IMR-90 (cell line): ENCODE data around the gene TACC2. TPM values are rescaled to one million over a fixed set of nuclear protein-coding genes. Genes with fewer than 3 reads are reported as not detected.

Source experiments
- ATAC-seq: fragments of 200-7000 bp; cut with Tn5 transposase; 2 replicates; pipeline ENCODE4 v1.9.1; 2020; ENCODE audit warnings: low read depth, mild to moderate bottlenecking, moderate library complexity
- BruUV-seq: library from RNA; stranded (reverse); fragments of 400-500 nt; replicated peaks from 2 replicates; lab custom pipeline; 2021; lab: Mats Ljungman, UMichigan
- CTCF ChIA-PET: fragments of 300-600 bp; formaldehyde crosslinking; extraction: SDS; loops from one replicate; lab custom pipeline; 2021; ENCODE audit warnings: antibody characterized with exemption; lab: Yijun Ruan, JAX
- POLR2A ChIA-PET: fragments of 300-600 bp; sonication (Branson Sonifier 250); formaldehyde crosslinking; loops from one replicate; lab custom pipeline; 2022; ENCODE audit warnings: antibody characterized with exemption; ENCODE audit not compliant: unreplicated experiment; lab: Charles Lee
- DNase-seq: peaks from one replicate; pipeline ENCODE4 v3.0.0; 2013
- H2AFZ ChIP-seq: replicated peaks from 2 replicates; pipeline ENCODE3; 2013; ENCODE audit warnings: low read length, mild to moderate bottlenecking; ENCODE audit not compliant: poor library complexity
- H2AK5ac ChIP-seq: 2 replicates; pipeline ENCODE4 v1.6.1; 2013; ENCODE audit warnings: low read depth, low read length, inconsistent platforms
- H2AK9ac ChIP-seq: replicated peaks from 2 replicates; pipeline ENCODE3; 2013; ENCODE audit warnings: mild to moderate bottlenecking, low read depth, low read length, moderate library complexity; ENCODE audit not compliant: poor library complexity
- H2BK120ac ChIP-seq: 2 replicates; pipeline ENCODE4 v1.6.1; 2013; ENCODE audit warnings: low read depth, low read length, inconsistent platforms
- H2BK15ac ChIP-seq: 3 replicates; pipeline ENCODE4 v1.6.1; 2013; ENCODE audit warnings: low read depth, low read length, inconsistent platforms
- H2BK20ac ChIP-seq: 2 replicates; pipeline ENCODE4 v1.6.1; 2013; ENCODE audit warnings: low read depth, mild to moderate bottlenecking, inconsistent platforms, low read length, moderate library complexity
- H2BK5ac ChIP-seq: 2 replicates; pipeline ENCODE4 v1.6.1; 2013; ENCODE audit warnings: mild to moderate bottlenecking, low read depth, low read length, inconsistent platforms; ENCODE audit not compliant: poor library complexity, severe bottlenecking
- H3K14ac ChIP-seq: replicated peaks from 2 replicates; pipeline ENCODE4 v1.6.1; 2013; ENCODE audit warnings: low read depth, low read length, inconsistent platforms
- H3K18ac ChIP-seq: 2 replicates; pipeline ENCODE4 v1.6.1; 2013; ENCODE audit warnings: low read depth, low read length, control low read depth
- H3K23ac ChIP-seq: 2 replicates; pipeline ENCODE4 v1.6.1; 2013; ENCODE audit warnings: low read depth, low read length, inconsistent platforms
- H3K27ac ChIP-seq: 2 replicates; pipeline ENCODE4 v1.5.1; 2013; ENCODE audit warnings: mild to moderate bottlenecking, control low read depth, low read length; ENCODE audit not compliant: insufficient read depth
- H3K27me3 ChIP-seq: 2 replicates; pipeline ENCODE4 v1.6.1; 2013; ENCODE audit warnings: low read length; ENCODE audit not compliant: control insufficient read depth, insufficient read depth
- H3K36me3 ChIP-seq: 2 replicates; pipeline ENCODE4 v1.6.1; 2013; ENCODE audit warnings: low read length, mixed read lengths; ENCODE audit not compliant: control insufficient read depth, insufficient read depth
- H3K4ac ChIP-seq: 2 replicates; pipeline ENCODE4 v1.6.1; 2013; ENCODE audit warnings: low read depth, low read length, inconsistent platforms
- H3K4me1 ChIP-seq: 2 replicates; pipeline ENCODE4 v1.6.1; 2013; ENCODE audit warnings: low read length, mixed read lengths; ENCODE audit not compliant: control insufficient read depth, insufficient read depth
- H3K4me2 ChIP-seq: 2 replicates; pipeline ENCODE4 v1.6.1; 2013; ENCODE audit warnings: low read depth, mild to moderate bottlenecking, control low read depth, low read length, moderate library complexity
- H3K4me3 ChIP-seq: 2 replicates; pipeline ENCODE4 v1.5.1; 2013; ENCODE audit warnings: low read depth, mild to moderate bottlenecking, control low read depth, low read length, moderate library complexity; ENCODE audit not compliant: insufficient read depth
- H3K56ac ChIP-seq: 2 replicates; pipeline ENCODE4 v1.6.1; 2013; ENCODE audit warnings: low read length, inconsistent platforms; ENCODE audit not compliant: insufficient read depth; ENCODE audit errors: extremely low read depth
- H3K79me1 ChIP-seq, 2 experiments: 2 replicates each; pipeline ENCODE4 v1.6.1; 2013; ENCODE audit warnings: low read length in 2 of 2, inconsistent platforms in 1 of 2, low read depth in 1 of 2
- H3K9ac ChIP-seq: 2 replicates; pipeline ENCODE4 v1.6.1; 2013; ENCODE audit warnings: low read depth, low read length, control low read depth
- H3K9me1 ChIP-seq: 2 replicates; pipeline ENCODE4 v1.6.1; 2013; ENCODE audit warnings: low read length, inconsistent platforms; ENCODE audit not compliant: insufficient read depth
- H3K9me3 ChIP-seq: 2 replicates; pipeline ENCODE4 v1.6.1; 2013; ENCODE audit warnings: low read length; ENCODE audit not compliant: control insufficient read depth, insufficient read depth
- H4K20me1 ChIP-seq: 2 replicates; pipeline ENCODE4 v1.6.1; 2013; ENCODE audit warnings: low read length, inconsistent platforms; ENCODE audit not compliant: insufficient read depth
- H4K5ac ChIP-seq: 2 replicates; pipeline ENCODE4 v1.6.1; 2013; ENCODE audit warnings: mild to moderate bottlenecking, low read depth, low read length, control low read depth
- H4K8ac ChIP-seq, 2 experiments: 2 replicates each; pipeline ENCODE4 v1.6.1; 2013; ENCODE audit warnings: low read depth in 2 of 2, low read length in 2 of 2, control low read depth in 1 of 2, inconsistent platforms in 1 of 2
- H4K91ac ChIP-seq: 2 replicates; pipeline ENCODE4 v1.6.1; 2013; ENCODE audit warnings: low read depth, low read length, inconsistent platforms; ENCODE audit not compliant: insufficient read depth
- CEBPB ChIP-seq: IDR thresholded peaks from 2 replicates; pipeline ENCODE4 v1.6.1; 2012; ENCODE audit warnings: low read depth, low read length, improper control_type of control experiment
- CHD1 ChIP-seq: IDR thresholded peaks from 2 replicates; pipeline ENCODE4 v1.6.1; 2012; ENCODE audit warnings: low read depth, low read length, improper control_type of control experiment
- RAD21 ChIP-seq: IDR thresholded peaks from 2 replicates; pipeline ENCODE4 v1.6.1; 2012; ENCODE audit warnings: low read length, improper control_type of control experiment
- WGBS, 2 experiments: methylation state at CpG; one replicate each; pipeline versions ENCODE4 v1.1.5 to v1.1.7; 2013; ENCODE audit warnings: missing lambda C conversion rate in 2 of 2; ENCODE audit not compliant: insufficient read length in 1 of 2; ENCODE audit errors: extremely low coverage in 2 of 2; 5-methylcytosine and 5-hydroxymethylcytosine counted together
- dilution Hi-C: fragments of 300-500 bp; cut with HindIII; formaldehyde crosslinking; loops from one replicate; pipeline ENCODE4 v1.14.3; 2018; ENCODE audit warnings: low sequenced_read_pairs; ENCODE audit not compliant: unreplicated experiment
- in situ Hi-C: fragments of 300-500 bp; cut with MboI; formaldehyde crosslinking; loops from 3 replicates; pipeline ENCODE4 v1.14.3; 2019; ENCODE audit warnings: low sequenced_read_pairs, inconsistent platforms, mixed read lengths
- intact Hi-C: fragments of 100-400 bp; cut with micrococcal nuclease; formaldehyde crosslinking; loops from 2 replicates; pipeline ENCODE4 v1.10.0; 2022
- polyA plus RNA-seq, 3 experiments: library from polyadenylated mRNA; depleted of rRNA; stranded (reverse); fragments of >200 nt; gene quantifications; 2 replicates each; pipeline ENCODE4 v1.2.3, GENCODE V29; 2012; ENCODE audit warnings: low replicate concordance in 1 of 3
- total RNA-seq: library from RNA; depleted of rRNA; stranded (reverse); fragments of >200 nt; gene quantifications from 2 replicates; pipeline ENCODE4 v1.2.3, GENCODE V29; 2012

TACC2 gene
- total and polyA plus RNA-seq, 2 of the 4 experiments (the other 2 are of a cell fraction) = 2.9 to 15.4 TPM

GRCh38 chr10:122219340-122219739, 230.4 kb downstream of the TACC2 start:
- POLR2A ChIA-PET = no interaction called here
- dilution Hi-C loops = no loop called here
- no TSS peak for BruUV-seq

More at GRCh38 chr10:122219340-122219739, 230.4 kb downstream of the TACC2 start:
- DNase-seq (no peak), ATAC-seq (no peak)
- H3K56ac ChIP-seq = no peak overlapping the region
- no peak overlapping the region for H2BK20ac ChIP-seq
- no peak overlapping the region for H2BK5ac ChIP-seq
- in situ Hi-C loops = no loop called here
- no peaks in the 10 kb centered on the region for H3K9me3 ChIP-seq
- H4K91ac ChIP-seq = no peak overlapping the region
- CTCF ChIA-PET = interaction anchor here (0.6 to 1.0 kb wide), 3 partner anchors 167 to 269 kb away, joined by 3 to 5 read pairs (median 3); no protein-coding TSS in a partner anchor
- H4K20me1 ChIP-seq = no peaks in the 10 kb centered on the region
- H3K9ac ChIP-seq = no peak overlapping the region
- H4K5ac ChIP-seq = no peak overlapping the region
- peaks cover 21% of the 10 kb centered on the region for H3K36me3 ChIP-seq
- no peak overlapping the region for H4K8ac ChIP-seq
- no peaks in the 10 kb centered on the region; a peak in 1 of 4 replicates for H3K79me1 ChIP-seq
- H3K14ac ChIP-seq = no peak overlapping the region
- intact Hi-C loops = no loop called here
- 98% methylated on average over 4 of the region's 6 CpGs; no CpG with 5 or more reads in 1 of the 2 experiments for WGBS, 2 experiments
- H2BK120ac ChIP-seq = no peak overlapping the region
- no peak for TF ChIP-seq RAD21
- TF ChIP-seq CEBPB = no peak
- no peak for TF ChIP-seq CHD1
- H3K4me2 ChIP-seq = no peak overlapping the region
- no peak overlapping the region for H3K23ac ChIP-seq
- H3K27ac ChIP-seq = no peak overlapping the region
- no peaks in the 10 kb centered on the region for H3K27me3 ChIP-seq
- H2BK15ac ChIP-seq = no peak overlapping the region
- H3K4me1 ChIP-seq = no peaks in the 10 kb centered on the region
- no peak overlapping the region for H2AK9ac ChIP-seq
- H2AFZ ChIP-seq = no peak overlapping the region
- H3K18ac ChIP-seq = no peak overlapping the region
- H3K4ac ChIP-seq = no peak overlapping the region
- H2AK5ac ChIP-seq = no peak overlapping the region
- H3K4me3 ChIP-seq = no peak overlapping the region
- H3K9me1 ChIP-seq = no peaks in the 10 kb centered on the region; the same call in 1 of the 2 replicates
